ENCODE measurements around the gene RASGRF1.
"Not testable (repeated sequence)": the region's sequence is repeated elsewhere in the genome, so short reads cannot be mapped to it uniquely, and the experiment has no call there.

Gene RASGRF1

GRCh38 chr15:79090487-79091203, at the start of gene RASGRF1:
RASGRF1 (minus strand) TSS chr15:79090780; CDS start chr15:79090498, 282 bp downstream.
- DNase-seq: no peak

GRCh38 chr15:79136434-79137046, 46.0 kb upstream of the RASGRF1 start:
- DNase-seq: no peak

- DNase-seq: no peak
Measured at GRCh38 chr15:79133309-79133708, 42.7 kb upstream of the RASGRF1 start.

- DNase-seq: no peak
Measured at GRCh38 chr15:79132770-79133169, 42.2 kb upstream of the RASGRF1 start.

- DNase-seq: no peak
Measured at GRCh38 chr15:79132361-79132760, 41.8 kb upstream of the RASGRF1 start.

- no peak for DNase-seq
Measured at GRCh38 chr15:79130535-79131130, 40.1 kb upstream of the RASGRF1 start.

GRCh38 chr15:79129235-79129634, 38.7 kb upstream of the RASGRF1 start:
- no peak for DNase-seq

- DNase-seq: no peak
Measured at GRCh38 chr15:79128556-79128955, 38.0 kb upstream of the RASGRF1 start.

GRCh38 chr15:79124388-79124787, 33.8 kb upstream of the RASGRF1 start:
- DNase-seq: no peak

GRCh38 chr15:79122991-79123390, 32.4 kb upstream of the RASGRF1 start:
- DNase-seq: no peak

- DNase-seq: no peak
Measured at GRCh38 chr15:79122391-79122790, 31.8 kb upstream of the RASGRF1 start.

GRCh38 chr15:79121571-79121970, 31.0 kb upstream of the RASGRF1 start:
- no peak for DNase-seq

- DNase-seq: no peak
Measured at GRCh38 chr15:79117442-79118204, 27.0 kb upstream of the RASGRF1 start.

- DNase-seq: no peak
Measured at GRCh38 chr15:79116771-79117170, 26.2 kb upstream of the RASGRF1 start.

GRCh38 chr15:79115986-79116665, 25.5 kb upstream of the RASGRF1 start:
- no peak for DNase-seq

- no peak for DNase-seq
Measured at GRCh38 chr15:79113831-79114230, 23.3 kb upstream of the RASGRF1 start.

GRCh38 chr15:79111404-79111803, 20.8 kb upstream of the RASGRF1 start:
- DNase-seq: not testable (repeated sequence)

GRCh38 chr15:79105141-79105540, 14.6 kb upstream of the RASGRF1 start:
- DNase-seq: no peak

GRCh38 chr15:79102595-79102994, 12.0 kb upstream of the RASGRF1 start:
- no peak for DNase-seq

- no peak for DNase-seq
Measured at GRCh38 chr15:79101866-79102581, 11.4 kb upstream of the RASGRF1 start.

GRCh38 chr15:79099692-79100091, 9.1 kb upstream of the RASGRF1 start:
- no peak for DNase-seq

- DNase-seq: no peak
Measured at GRCh38 chr15:79094611-79095021, 4.0 kb upstream of the RASGRF1 start.

All from activated gamma-delta T cell treated with Interleukin-2 at 50 U/mL for 16 hours (primary cell).